ENCODE data around the gene VCP.

GRCh38 chr9:35014517-35014916 lies 57.9 kb downstream of the VCP start:
- TF ChIP-seq, protein P1, sequence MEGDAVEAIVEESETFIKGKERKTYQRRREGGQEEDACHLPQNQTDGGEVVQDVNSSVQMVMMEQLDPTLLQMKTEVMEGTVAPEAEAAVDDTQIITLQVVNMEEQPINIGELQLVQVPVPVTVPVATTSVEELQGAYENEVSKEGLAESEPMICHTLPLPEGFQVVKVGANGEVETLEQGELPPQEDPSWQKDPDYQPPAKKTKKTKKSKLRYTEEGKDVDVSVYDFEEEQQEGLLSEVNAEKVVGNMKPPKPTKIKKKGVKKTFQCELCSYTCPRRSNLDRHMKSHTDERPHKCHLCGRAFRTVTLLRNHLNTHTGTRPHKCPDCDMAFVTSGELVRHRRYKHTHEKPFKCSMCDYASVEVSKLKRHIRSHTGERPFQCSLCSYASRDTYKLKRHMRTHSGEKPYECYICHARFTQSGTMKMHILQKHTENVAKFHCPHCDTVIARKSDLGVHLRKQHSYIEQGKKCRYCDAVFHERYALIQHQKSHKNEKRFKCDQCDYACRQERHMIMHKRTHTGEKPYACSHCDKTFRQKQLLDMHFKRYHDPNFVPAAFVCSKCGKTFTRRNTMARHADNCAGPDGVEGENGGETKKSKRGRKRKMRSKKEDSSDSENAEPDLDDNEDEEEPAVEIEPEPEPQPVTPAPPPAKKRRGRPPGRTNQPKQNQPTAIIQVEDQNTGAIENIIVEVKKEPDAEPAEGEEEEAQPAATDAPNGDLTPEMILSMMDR (IDR thresholded peaks at IDR 0.05), result no peak
- TF ChIP-seq POLR2AphosphoS5 (IDR thresholded peaks at IDR 0.05), result no peak
